H1 (cell line): Measurements from ENCODE around the gene LAMTOR5. TPM values are rescaled to one million over a fixed set of nuclear protein-coding genes. Genes with fewer than 3 reads are reported as not detected.

ENCODE experiments used
- ATF2 ChIP-seq: IDR thresholded peaks from 2 replicates; pipeline ENCODE4 v1.6.1; 2012; ENCODE audit warnings: low read length, inconsistent platforms
- E2F6 ChIP-seq: IDR thresholded peaks from 2 replicates; pipeline ENCODE4 v1.6.1; 2012; ENCODE audit warnings: inconsistent platforms
- polyA plus RNA-seq, 7 experiments: library from polyadenylated mRNA; depleted of rRNA in 3 of 7; stranded (reverse) in 5 of 7; unstranded in 2 of 7; fragments of >200 nt in 5 of 7; fragments of 200-250 nt in 2 of 7; gene quantifications; 1 replicate in 5 of 7; 2 replicates in 1 of 7; 4 replicates in 1 of 7; pipeline versions ENCODE4 v1.2.1 to v1.2.3, GENCODE V29; 2011 to 2013; ENCODE audit warnings: missing spikeins in 2 of 7, mixed read lengths in 2 of 7
- total RNA-seq: library from RNA; stranded (reverse); fragmentation: NEBNext Ultra II Directional; extraction: Animal tissue kit (Norgen Biotek cat#: 25700); gene quantifications from 2 replicates; pipeline ENCODE4 v1.2.1, GENCODE V29; 2021

LAMTOR5 gene
- total and polyA plus RNA-seq, 2 of the 8 experiments (the other 6 are each of a cell fraction or from before 2014, with no cell fraction given), result 84.4 to 297 TPM

GRCh38 chr1:110404401-110404800, 3.1 kb downstream of the LAMTOR5 start (continued):
- TF ChIP-seq E2F6, result no peak
- no peak for TF ChIP-seq ATF2
